Vagina (tissue), 2 donors: ENCODE results near the gene BCL11A.

Source experiments
- POLR2A ChIP-seq, 2 donors: fragments of 450-650 bp; IDR thresholded peaks; one replicate each; pipeline ENCODE4 v1.6.1; 2017; ENCODE audit warnings: antibody characterized with exemption in 2 of 2, mild to moderate bottlenecking in 2 of 2, moderate library complexity in 2 of 2
- POLR2AphosphoS5 ChIP-seq, 2 donors: sonication (generic); formaldehyde crosslinking; IDR thresholded peaks; one replicate each; pipeline ENCODE4 v1.9.0; 2017; ENCODE audit warnings: antibody characterized with exemption in 2 of 2, mild to moderate bottlenecking in 2 of 2, low read depth in 1 of 2; ENCODE audit not compliant: insufficient read depth in 1 of 2
- TF ChIP-seq, protein P1 (sequence below), 3 experiments: fragments of 450-650 bp in 2 of 3; fragments of 200-600 bp in 1 of 3; sonication (generic) in 1 of 3; IDR thresholded peaks; one replicate each; pipeline ENCODE4 v1.5.1; 2017 to 2019; ENCODE audit warnings: antibody characterized with exemption in 3 of 3, mild to moderate bottlenecking in 2 of 3, moderate library complexity in 2 of 3

DNA sequence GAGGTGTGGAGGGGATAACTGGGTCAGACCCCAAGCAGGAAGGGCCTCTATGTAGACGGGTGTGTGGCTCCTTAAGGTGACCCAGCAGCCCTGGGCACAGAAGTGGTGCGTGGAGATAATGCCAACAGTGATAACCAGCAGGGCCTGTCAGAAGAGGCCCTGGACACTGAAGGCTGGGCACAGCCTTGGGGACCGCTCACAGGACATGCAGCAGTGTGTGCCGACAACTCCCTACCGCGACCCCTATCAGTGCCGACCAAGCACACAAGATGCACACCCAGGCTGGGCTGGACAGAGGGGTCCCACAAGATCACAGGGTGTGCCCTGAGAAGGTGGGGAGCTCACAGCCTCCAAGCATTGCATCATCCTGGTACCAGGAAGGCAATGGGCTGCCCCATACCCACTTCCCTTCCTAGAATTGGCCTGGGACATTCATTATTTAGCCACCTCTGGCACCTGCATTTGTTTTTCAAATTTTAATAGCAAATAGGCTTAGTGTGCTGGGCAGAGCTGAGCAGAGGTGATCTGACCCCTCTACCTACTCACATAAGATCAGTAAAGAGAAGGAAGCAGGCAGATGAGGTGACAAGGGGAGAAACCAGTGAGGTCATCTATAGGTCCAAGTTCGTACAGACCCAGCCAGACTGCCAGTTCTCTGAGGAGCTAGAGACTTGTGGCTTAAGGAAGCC, 55.2 kb downstream of the BCL11A start:
- TF ChIP-seq, protein P1, sequence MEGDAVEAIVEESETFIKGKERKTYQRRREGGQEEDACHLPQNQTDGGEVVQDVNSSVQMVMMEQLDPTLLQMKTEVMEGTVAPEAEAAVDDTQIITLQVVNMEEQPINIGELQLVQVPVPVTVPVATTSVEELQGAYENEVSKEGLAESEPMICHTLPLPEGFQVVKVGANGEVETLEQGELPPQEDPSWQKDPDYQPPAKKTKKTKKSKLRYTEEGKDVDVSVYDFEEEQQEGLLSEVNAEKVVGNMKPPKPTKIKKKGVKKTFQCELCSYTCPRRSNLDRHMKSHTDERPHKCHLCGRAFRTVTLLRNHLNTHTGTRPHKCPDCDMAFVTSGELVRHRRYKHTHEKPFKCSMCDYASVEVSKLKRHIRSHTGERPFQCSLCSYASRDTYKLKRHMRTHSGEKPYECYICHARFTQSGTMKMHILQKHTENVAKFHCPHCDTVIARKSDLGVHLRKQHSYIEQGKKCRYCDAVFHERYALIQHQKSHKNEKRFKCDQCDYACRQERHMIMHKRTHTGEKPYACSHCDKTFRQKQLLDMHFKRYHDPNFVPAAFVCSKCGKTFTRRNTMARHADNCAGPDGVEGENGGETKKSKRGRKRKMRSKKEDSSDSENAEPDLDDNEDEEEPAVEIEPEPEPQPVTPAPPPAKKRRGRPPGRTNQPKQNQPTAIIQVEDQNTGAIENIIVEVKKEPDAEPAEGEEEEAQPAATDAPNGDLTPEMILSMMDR (IDR thresholded peaks at IDR 0.05) = no peak
- TF ChIP-seq POLR2AphosphoS5 (IDR thresholded peaks at IDR 0.05; ENCODE audit: insufficient read depth in 1 of 2, low read depth in 1 of 2) = no peak
- no peak for TF ChIP-seq POLR2A (IDR thresholded peaks at IDR 0.05)
